ENCODE data around the gene SLC15A1.

The SLC15A1 gene

DNA sequence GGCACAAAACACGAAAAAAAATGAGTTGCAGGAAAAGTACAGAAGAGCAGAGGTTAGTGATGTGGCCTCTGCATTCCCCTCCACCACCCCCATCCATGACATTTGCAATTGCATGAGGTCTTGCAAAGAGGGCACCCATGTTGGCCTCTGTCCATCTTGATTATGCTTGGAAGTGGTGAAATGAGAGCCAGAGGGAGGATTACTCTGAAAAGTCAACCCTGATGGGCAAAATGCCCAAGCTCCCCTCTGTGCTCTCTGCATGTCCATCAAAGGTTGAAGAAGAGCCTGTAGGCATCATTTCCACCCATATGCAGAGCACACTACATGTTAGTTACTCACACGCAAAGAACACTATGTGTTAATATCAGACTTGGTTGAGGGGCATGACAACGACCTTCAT, 71.4 kb downstream of the SLC15A1 start:
- Mint-ChIP-seq H3K4me3 (no peak overlapping the region), H3K27me3 (ENCODE audit: low read depth, poor library complexity) (peaks cover 9% of the 10 kb centered on the region), H3K36me3 (ENCODE audit: low read depth) (no peaks in the 10 kb centered on the region), H3K9me3 (no peaks in the 10 kb centered on the region), H3K4me1 (peaks cover 21% of the 10 kb centered on the region), H3K27ac (no peak overlapping the region)
- TF ChIP-seq, protein P1, sequence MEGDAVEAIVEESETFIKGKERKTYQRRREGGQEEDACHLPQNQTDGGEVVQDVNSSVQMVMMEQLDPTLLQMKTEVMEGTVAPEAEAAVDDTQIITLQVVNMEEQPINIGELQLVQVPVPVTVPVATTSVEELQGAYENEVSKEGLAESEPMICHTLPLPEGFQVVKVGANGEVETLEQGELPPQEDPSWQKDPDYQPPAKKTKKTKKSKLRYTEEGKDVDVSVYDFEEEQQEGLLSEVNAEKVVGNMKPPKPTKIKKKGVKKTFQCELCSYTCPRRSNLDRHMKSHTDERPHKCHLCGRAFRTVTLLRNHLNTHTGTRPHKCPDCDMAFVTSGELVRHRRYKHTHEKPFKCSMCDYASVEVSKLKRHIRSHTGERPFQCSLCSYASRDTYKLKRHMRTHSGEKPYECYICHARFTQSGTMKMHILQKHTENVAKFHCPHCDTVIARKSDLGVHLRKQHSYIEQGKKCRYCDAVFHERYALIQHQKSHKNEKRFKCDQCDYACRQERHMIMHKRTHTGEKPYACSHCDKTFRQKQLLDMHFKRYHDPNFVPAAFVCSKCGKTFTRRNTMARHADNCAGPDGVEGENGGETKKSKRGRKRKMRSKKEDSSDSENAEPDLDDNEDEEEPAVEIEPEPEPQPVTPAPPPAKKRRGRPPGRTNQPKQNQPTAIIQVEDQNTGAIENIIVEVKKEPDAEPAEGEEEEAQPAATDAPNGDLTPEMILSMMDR (IDR thresholded peaks at IDR 0.05), result no peak
- DNase-seq, result no peak

DNA sequence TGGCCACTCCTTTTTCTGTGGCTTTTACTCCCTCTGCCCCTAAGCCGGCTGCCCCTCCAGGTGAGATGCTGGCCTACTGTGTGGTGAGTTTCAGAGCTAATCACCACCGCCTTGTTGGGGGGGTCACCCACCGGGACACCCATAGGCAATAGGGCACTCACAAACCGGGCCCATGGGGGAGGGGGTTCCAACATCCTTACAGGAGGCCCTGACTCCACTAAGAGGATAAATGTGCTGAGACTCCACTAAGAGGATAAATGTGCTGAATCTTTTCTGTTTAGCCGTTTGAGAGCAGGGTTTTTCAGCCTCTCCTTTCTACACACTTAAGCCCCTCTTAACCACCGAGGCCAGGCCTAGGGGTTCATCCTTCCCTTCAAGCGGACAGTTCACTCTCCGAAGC, 73.7 kb downstream of the SLC15A1 start:
- no peak overlapping the region for H3K27ac Mint-ChIP-seq
- no peak for DNase-seq
- peaks cover 27% of the 10 kb centered on the region for H3K4me1 Mint-ChIP-seq
- no peaks in the 10 kb centered on the region for H3K36me3 Mint-ChIP-seq (ENCODE audit: low read depth)
- TF ChIP-seq, protein P1 (IDR thresholded peaks at IDR 0.05), result no peak
- H3K9me3 Mint-ChIP-seq, result no peaks in the 10 kb centered on the region
- peaks cover 9% of the 10 kb centered on the region for H3K27me3 Mint-ChIP-seq (ENCODE audit: low read depth, poor library complexity)
- H3K4me3 Mint-ChIP-seq, result no peak overlapping the region

DNA sequence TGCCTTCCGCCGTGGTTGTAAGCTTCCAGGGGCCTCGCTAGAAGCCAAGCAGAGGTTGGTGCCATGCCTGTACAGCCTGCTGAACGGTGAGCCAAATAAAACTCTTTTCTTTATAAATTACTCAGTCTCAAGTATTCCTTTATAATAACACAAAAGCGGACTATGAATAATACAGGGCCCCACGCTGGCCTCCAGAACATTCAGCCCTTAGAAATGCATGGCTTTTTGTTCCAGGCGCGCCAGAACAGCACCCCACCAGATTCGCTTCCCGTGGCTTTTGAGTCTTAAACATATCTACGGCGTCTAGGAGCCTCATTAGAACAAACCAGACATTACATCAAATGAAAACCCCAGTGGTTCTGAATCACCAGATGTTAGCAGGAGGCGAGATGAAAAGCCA, 75.1 kb downstream of the SLC15A1 start:
- Mint-ChIP-seq H3K9me3 (no peaks in the 10 kb centered on the region), H3K4me3 (no peak overlapping the region), H3K4me1 (peaks cover 41% of the 10 kb centered on the region), H3K27ac (no peak overlapping the region), H3K36me3 (ENCODE audit: low read depth) (no peaks in the 10 kb centered on the region), H3K27me3 (ENCODE audit: low read depth, poor library complexity) (peaks cover 8% of the 10 kb centered on the region)
- DNase-seq, result no peak
- TF ChIP-seq, protein P1 (IDR thresholded peaks at IDR 0.05), result no peak

DNA sequence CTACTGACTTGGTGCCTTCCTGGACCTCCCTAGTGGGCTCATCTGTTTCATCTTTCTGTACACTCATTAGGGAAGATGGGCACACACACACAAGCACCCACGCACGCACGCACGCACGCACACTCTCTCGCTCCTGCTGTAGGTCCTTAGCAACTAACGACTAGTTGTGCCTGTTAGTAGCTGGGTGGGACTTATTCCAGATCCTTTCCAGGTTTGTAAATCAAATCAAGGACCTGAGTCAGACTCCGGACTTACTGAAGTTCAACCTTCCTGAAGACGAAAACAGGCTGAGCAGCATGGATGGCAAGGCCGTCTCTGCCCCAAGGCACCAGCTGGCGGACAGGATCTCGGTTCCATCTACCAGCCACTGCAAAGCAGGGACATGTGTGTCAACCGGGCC, 76.2 kb downstream of the SLC15A1 start:
- H3K27me3 Mint-ChIP-seq (ENCODE audit: low read depth, poor library complexity), result peaks cover 3% of the 10 kb centered on the region
- peak overlapping the region; percentile 84 for H3K27ac Mint-ChIP-seq

DNA sequence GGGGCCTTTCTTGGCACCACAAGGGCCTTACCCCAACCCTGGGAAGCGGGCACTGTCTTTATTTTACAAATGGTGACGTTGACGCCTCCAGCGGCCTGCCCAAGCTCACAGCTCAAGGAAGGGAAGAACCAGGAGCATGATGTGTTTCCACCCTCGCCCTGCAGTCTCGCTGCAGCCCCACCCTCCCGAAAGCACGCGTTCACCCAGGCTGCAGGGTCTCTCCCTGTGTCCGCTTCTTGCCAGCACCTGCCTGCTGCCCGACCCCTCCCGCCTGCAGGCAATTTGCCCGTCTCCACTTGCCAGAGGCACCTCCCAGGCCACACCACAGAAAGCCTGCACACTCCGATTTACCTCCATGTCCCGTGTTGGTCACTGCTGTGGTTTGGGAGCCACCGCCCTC, 76.6 kb downstream of the SLC15A1 start:
- Mint-ChIP-seq H3K27ac (peak overlapping the region; percentile 84), H3K36me3 (ENCODE audit: low read depth) (no peaks in the 10 kb centered on the region), H3K9me3 (no peaks in the 10 kb centered on the region), H3K4me3 (peak overlapping the region; percentile 26), H3K4me1 (peaks cover 41% of the 10 kb centered on the region), H3K27me3 (ENCODE audit: low read depth, poor library complexity) (peaks cover 3% of the 10 kb centered on the region)
- TF ChIP-seq, protein P1 (IDR thresholded peaks at IDR 0.05), result no peak
- DNase-seq, result no peak

More for the DNA sequence above, 76.2 kb downstream of the SLC15A1 start:
- no peaks in the 10 kb centered on the region for H3K9me3 Mint-ChIP-seq
- peaks cover 41% of the 10 kb centered on the region for H3K4me1 Mint-ChIP-seq
- H3K4me3 Mint-ChIP-seq, result peak overlapping the region; percentile 26
- no peak for DNase-seq
- TF ChIP-seq, protein P1 (IDR thresholded peaks at IDR 0.05), result no peak
- no peaks in the 10 kb centered on the region for H3K36me3 Mint-ChIP-seq (ENCODE audit: low read depth)

DNA sequence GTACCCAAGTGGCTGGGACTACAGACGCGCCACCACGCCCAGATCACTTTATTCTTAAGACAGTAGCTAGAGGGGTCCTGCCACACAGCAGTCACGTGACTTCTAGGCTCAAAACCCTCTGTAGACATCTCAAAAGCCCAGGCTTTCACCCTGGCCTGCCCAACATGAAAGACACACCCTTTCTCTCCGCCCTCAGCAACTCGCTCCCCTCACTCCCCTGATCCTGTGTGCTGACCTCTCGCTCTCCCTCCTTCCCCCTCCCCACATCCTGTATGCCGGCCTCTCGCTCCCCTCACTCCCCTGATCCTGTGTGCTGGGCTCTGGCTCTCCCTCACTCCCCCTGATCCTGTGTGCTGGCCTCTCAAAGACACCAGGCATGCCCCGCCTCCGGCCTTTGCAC, 77.4 kb downstream of the SLC15A1 start:
- peaks cover 3% of the 10 kb centered on the region for H3K27me3 Mint-ChIP-seq (ENCODE audit: low read depth, poor library complexity)
- H3K4me3 Mint-ChIP-seq, result peak overlapping the region; percentile 30

More for the DNA sequence above, 77.4 kb downstream of the SLC15A1 start:
- peak; percentile 32 for DNase-seq
- peak overlapping the region; percentile 65 for H3K27ac Mint-ChIP-seq
- H3K36me3 Mint-ChIP-seq (ENCODE audit: low read depth), result no peaks in the 10 kb centered on the region
- peaks cover 41% of the 10 kb centered on the region for H3K4me1 Mint-ChIP-seq
- H3K9me3 Mint-ChIP-seq, result no peaks in the 10 kb centered on the region
- TF ChIP-seq, protein P1 (IDR thresholded peaks at IDR 0.05), result no peak

Measured in nephron progenitor cell (in vitro differentiated cells).